ENCODE measurements around the gene CHAF1A.

DNA sequence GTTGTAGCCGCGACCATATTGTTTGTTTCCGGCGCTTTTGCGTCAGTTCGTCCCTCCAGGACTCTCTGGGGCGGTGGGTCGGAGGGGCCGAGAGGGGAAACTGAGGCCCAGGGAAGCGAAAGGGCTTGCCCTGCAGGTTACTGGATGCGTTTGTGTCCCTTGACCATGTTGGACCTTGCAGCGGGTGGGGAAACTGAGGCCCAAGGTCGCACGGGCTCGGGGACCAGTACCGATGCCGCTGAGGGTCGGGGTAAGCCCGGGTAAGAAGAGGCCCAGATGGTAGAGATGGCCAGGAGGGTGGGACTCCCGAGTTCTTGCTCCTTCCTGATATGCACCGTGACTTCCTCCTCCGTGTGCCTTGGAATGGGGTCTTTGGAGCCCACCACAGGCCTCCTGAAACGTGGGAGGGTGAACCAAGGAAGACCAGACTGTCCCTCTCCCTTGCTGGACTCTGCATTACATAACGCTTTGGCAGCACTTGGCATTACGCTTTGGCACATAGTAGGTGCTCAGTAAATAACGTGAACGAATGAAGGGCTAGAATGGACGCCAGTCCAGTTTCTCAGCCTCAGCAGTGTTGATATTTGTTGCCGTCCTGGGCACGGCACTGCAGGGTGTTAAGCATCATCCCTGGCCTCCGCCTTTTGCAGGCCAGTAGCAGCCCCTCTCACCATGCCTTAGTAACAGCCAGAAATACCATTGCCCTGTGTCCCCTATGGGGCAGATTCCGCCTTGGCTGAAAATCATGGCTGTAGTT, 743 bp downstream of the CHAF1A start:
- TF ChIP-seq, protein P1, sequence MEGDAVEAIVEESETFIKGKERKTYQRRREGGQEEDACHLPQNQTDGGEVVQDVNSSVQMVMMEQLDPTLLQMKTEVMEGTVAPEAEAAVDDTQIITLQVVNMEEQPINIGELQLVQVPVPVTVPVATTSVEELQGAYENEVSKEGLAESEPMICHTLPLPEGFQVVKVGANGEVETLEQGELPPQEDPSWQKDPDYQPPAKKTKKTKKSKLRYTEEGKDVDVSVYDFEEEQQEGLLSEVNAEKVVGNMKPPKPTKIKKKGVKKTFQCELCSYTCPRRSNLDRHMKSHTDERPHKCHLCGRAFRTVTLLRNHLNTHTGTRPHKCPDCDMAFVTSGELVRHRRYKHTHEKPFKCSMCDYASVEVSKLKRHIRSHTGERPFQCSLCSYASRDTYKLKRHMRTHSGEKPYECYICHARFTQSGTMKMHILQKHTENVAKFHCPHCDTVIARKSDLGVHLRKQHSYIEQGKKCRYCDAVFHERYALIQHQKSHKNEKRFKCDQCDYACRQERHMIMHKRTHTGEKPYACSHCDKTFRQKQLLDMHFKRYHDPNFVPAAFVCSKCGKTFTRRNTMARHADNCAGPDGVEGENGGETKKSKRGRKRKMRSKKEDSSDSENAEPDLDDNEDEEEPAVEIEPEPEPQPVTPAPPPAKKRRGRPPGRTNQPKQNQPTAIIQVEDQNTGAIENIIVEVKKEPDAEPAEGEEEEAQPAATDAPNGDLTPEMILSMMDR (IDR thresholded peaks at IDR 0.05), result no peak
- TF ChIP-seq POLR2A (IDR thresholded peaks at IDR 0.05), result no peak
